COLO668 (cell line): ENCODE results near the gene PAOX.

Experiments used
- DNase-seq: peaks from one replicate; lab custom pipeline; 2025; ENCODE audit not compliant: unreplicated experiment; lab: John Stamatoyannopoulos, UW

Gene PAOX

DNA sequence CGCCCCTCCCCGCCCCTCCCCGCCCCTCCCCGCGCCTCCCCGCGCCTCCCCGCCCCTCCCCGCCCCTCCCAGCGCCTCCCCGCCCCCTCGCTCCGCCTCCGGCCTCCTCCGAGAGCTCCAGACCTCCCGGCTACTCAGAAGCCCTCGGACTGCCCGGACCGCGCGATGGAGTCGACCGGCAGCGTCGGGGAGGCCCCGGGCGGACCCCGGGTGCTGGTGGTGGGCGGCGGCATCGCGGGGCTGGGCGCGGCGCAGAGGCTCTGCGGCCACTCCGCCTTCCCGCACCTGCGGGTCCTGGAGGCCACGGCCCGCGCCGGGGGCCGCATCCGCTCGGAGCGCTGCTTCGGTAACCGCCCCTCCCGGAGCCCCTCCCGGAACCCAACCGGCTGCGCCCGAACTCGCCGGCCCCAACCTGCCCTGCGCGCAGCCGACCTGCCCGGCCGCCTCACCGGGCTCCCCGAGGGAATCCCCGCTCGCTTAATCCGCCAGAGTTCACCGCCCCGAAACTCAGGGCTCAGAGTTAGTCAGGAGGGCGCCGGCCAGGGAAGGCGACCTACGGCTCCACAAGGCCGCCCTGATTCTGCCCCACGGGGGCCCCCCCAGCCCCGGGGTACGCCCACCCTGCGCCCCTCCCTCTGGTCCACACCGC is at the start of gene PAOX:
Gene PAOX, plus strand, starts transcription at position 111 of the 649 bp plus-strand sequence. Its CDS starts 55 bp downstream, at position 166.
- peak; percentile 30 for DNase-seq

DNA sequence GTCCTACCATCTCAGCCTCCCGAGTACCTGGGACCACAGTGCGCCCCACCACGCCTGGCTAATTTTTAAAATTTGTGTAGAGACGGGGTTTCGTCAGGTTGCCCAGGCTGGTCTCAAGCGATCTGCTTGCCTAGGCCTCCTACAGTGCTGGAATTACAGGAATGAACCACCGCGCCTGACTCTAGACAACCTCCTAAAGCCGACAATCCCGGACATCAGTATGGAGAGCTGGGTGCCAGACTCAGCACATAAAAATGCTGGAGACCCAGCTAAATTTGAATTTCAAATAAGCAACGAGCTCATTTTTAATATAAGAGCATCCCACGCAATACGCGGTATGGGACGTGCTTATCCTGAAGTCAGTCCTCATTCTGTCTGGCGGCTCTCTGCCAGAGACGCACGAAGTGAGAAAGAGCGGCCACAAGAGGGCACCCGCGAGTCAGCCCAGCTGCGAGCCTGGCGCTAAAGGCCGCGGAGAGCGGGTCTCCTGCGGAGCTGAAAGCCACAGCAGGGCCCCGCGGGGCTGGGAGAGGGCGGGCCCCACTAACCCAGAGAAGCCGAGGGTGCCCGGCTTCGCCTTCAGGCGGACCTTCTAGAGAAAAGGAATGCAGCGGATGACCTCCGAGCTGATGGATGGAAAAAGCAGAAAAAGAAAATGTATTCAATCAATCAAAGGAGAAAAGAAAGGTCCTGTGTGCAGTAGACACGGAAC is 49.4 kb upstream of the PAOX start:
- peak; percentile 81 for DNase-seq

DNA sequence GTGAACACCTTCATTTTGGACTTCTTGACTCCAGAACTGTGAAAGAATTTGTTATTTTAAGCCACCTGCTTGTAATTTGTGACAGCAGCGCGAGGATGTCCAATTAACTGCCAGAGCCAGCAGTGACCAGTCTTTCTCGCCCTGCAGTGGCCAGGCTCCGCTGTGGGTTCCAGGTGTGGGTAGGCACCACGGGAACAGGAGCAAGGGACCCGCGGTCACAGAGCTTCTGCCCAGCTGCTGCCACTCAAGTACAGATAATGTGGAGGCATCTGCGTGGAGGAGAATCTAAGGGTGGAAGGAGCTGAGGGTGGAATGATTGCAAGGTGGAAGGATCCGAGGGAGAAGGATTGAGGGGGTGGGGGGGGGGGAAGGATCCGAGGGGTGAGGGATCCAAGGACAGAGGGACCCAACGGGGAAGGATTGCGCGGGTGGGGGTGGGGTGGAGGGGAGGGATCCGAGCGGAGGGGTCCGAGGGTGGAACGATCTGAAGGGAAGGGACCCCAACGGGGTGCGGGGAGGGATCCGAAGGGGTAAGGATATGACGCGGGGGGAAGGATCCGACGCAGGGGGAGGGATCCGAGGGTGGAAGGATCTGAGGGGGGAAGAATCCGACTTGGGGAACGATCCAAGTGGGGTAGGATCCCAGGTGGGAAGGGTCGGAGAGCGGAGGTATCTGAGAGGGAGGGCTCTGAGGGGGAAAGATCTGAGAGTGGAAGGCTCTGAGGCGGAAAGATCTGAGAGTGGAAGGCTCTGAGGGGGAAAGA is 45.9 kb upstream of the PAOX start:
- no peak for DNase-seq

- DNase-seq, result no peak
Measured at GRCh38 chr10:133334503-133335245, 44.4 kb upstream of the PAOX start.

DNA sequence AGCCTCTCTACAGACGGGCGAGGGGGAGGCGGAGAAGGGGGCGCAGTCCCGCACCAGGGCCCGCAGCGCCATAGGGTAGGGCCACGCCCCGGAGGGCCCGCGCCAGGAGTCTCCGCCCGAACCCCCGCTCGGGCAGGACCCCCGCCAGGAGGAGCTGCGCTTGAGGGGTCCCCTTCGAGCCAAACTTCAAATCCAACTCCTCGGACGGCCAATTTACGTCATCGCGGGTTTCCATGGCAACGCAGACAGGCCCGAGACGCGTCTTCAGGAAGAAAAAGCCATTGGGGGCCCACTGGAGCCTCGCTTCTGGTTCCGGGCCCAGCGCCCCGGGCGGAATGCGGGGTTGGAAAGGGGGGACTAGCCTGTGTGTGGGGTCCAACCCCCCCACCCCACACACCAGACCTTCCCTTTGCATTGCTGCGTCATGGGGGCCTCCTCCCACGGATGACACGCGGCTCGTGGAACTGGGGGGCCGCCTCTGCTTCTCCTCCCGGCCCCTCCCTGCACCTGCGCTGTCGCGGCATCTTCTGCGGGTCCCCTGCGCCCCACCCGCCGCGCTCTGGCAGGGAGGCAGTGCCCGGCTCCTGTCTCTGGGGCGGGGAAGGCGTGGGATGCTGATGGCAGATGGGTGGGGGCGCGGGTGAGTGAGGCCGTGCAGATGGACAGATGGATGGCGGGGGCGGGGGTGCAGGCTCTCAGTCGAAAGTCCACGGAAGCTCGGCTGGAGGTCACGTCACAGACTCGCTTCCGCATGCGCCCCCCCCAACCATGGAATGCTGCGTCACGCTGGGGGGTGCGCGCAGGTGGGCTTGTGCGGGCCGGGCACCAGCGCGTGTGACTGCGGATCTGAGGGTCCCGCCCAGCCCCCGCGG is 43.6 kb upstream of the PAOX start:
- peak; percentile 13 for DNase-seq

DNA sequence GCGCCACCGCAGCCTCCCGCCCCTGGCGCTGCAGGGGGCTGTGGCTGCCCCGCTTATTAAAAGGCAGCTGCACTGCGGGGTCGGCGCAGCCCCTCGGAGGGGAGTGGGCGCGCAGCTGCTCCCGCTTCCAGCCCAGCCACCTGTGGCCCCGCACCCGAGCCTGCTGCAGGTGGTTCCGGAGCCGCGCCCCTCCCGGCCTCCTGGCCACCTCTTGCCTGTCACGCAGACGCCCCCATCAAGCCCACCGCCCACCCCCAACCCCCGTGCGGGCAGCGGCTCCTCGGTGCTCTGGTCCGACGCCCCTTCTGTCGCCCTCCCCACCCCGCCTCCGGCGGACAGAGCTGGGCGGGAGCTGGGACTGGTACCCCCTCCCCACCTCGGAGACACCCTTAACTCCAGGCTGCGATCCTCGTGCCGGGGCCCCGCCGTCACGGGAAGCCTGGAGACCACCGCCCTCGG is 42.9 kb upstream of the PAOX start:
- no peak for DNase-seq

DNA sequence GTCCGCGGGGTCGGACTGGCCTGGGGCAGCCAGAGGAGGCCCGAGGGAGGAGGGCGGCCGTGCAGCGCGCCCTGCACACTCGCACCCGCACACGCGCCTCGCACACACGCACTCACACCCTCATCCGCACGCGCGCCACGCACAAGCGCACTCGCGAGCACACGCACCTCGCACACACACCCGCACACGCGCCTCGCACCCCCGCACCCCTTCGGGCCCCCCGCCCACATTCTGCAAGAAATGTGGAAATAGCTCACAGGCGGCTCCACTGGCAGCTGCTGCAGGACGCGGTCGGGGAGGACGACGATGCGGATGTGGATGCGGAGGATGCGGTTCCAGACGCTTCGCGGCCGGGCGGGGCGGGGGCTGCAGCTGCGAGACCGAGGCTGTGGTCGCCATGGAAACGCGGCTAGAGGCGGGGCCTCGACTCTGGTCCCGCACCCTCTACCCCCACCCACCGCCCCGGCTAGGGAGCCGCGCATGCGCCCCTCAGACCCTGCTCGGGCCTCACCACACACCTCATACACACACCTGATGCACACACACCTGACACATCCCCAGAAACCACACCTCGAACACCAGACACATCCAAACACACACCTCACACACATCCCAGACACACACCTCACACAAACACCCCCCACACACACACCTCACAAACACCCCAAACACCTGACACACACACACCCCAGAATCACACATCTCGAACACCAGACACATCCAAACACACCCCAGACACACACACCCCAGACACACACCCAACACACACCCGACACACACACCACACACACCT is 42.3 kb upstream of the PAOX start, which contains the start of gene CALY:
Gene CALY, minus strand, starts transcription at position 320 of the 793 bp plus-strand sequence. CDS start 7,907 bp downstream, outside the sequence.
- DNase-seq, result peak; percentile 9

DNA sequence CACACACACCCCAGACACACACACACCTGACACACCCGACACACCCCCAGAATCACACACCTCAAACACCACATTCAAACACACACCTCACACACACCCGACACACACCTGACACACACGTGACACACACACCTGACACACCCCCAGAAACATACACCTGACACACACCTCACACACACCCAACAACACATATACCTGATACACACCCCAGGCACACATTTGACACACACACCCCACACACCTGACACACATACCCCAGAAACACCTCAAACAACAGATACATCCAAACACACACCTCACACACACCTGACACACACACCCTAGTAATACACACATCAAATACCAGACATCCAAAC is 41.7 kb upstream of the PAOX start:
- no peak for DNase-seq

- no peak for DNase-seq
Measured at GRCh38 chr10:133338080-133339071, 40.7 kb upstream of the PAOX start.

DNA sequence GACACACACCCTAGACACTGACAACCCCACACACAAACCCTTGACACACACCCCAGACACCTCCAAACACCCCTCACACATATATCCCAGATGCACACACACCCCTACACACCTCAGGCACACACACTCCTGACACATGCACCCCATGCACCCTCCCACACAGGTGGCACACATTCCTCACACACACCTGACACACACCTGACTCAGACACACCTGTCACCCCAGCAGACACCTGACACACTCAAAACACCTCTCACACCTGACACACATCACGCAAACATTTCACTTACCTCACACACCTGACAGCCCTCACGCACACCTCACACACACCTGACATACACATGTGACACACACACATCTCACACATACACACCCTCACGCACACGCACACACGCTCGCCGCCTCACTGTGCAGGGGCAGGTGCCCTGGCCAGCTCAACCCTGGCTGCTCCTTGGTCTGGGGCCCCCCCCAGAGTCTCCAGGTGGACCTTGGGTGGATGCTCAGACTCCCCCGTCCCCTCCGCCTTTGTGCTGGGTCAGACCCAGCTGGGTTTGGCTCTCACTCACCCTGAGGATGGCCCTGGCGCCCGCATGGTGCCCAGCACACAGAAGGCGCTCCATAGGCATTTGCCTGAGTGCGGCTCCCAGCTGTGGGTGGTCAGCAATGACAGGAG is 39.2 kb upstream of the PAOX start:
- no peak for DNase-seq

DNA sequence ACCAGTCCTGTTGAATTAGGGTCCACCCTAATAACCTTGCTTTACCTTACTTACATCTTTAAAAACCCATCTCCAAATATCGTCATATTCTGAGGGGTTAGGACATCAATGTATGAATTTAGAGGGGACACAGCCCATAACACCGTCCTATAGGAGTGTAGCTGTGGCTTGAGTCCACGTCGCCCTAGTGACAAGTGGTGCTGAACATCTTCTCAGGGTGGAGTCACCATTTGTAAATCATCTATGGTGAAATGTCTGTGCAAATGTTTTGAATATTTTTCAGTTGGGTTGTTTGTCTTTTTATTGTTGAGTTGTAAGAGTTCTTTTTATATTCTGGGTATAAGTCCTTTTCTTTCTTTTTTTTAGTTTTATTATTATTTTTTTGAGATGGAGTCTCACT is 37.1 kb upstream of the PAOX start:
- DNase-seq, result no peak

DNA sequence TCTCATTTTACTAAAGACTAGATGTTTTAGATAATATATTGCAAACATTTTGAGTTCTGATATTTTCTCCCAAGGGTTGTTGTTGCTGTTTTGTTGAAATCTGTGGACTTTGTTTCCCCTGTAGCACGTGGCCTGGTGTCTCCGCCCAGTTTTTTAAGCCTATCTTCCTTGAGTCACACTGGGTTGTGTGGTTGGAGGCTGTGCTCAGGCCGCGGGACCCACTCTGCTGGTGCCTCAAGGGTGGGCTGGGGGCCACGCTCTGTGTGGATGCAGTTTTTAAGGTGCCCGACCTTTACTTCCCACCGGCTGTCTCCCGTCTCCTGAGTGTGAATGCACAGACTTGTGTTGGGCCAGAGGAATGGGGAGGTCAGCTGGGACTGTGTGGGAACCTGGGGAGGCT is 36.1 kb upstream of the PAOX start:
- DNase-seq, result no peak

GRCh38 chr10:133343558-133343957 is 35.5 kb upstream of the PAOX start:
- DNase-seq, result no peak

DNA sequence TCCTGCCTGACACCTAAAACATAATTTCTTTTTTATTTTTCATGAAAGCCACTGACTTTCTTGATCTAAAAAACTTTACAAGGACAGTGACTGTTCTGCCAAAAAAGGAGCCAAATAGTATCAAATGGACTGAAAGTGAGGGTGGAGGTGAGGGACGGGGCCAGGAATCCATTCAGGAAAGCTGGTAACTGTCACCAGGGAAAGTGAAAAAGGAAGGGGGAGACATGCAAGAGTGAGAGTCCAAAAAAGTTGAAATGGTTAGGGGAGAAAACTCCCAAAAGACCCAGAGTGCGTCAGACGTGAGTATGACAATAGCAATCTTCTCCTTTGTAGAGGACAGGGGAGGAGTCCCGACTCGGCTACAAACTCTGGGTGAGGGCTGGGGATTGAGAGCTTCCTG is 34.8 kb upstream of the PAOX start:
- no peak for DNase-seq

DNA sequence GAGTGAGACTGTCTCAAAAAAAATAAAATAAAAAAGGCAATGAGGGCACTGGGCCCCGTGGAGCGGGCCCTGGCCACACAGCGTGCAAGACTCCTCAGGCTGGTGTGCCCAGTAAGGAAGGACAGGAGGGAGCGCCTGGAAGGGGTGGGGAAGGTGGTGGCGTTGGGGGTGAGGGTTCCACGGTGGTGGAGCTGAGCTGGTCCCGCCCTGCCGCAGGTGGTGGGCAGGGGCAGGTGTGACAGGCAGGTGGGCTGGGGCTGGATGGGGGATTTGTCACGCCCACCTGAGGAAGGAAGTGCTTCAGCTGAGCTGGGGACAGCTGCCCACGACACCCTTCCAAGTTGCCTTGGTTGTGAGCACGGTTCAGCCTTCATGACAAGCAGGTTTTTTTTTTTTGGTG is 32.6 kb upstream of the PAOX start:
- no peak for DNase-seq

DNA sequence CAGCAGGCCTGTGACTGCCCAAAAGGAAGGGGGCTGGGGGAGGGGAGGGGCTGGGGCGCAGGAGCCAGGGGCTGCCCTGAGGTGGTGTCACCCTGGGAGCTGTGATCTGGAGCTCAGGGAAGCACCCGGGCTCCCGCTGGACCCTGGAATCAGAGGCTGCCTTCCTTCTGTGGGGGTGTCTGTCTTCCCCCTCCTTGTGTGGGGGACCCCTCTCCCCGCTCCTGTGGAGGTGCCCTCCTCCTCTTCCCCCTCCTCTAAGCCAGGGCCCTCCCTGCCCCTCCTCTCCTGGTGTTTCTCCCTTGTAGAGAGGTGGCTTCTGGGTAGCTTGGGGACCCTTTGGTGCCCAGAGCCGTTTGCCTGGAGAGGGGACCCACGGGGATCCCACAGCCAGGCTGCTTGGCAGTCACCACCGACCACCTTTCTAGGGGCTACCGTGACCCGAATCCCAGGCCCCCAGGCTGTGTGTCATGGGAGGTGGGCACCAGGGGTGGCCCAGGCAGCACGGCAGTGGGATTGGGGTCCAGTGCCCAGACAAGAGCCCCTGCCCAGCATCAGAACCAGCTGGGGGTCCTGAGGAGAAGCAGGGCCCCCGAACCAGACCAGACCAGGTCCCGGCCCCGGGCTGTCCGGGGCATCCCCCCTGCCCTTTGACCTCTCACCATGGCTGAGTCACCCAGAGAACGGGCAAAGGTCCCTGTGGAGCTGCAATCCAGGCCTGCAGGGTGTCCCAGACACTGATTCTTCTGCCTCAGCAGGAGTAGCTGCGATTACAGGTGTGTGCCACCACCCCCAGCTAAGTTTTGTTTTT is 31.1 kb upstream of the PAOX start:
- DNase-seq, result no peak

- no peak for DNase-seq
Measured at GRCh38 chr10:133349160-133349568, 29.9 kb upstream of the PAOX start.
